ENCODE measurements around the gene IQGAP2.

IQGAP2 gene

DNA sequence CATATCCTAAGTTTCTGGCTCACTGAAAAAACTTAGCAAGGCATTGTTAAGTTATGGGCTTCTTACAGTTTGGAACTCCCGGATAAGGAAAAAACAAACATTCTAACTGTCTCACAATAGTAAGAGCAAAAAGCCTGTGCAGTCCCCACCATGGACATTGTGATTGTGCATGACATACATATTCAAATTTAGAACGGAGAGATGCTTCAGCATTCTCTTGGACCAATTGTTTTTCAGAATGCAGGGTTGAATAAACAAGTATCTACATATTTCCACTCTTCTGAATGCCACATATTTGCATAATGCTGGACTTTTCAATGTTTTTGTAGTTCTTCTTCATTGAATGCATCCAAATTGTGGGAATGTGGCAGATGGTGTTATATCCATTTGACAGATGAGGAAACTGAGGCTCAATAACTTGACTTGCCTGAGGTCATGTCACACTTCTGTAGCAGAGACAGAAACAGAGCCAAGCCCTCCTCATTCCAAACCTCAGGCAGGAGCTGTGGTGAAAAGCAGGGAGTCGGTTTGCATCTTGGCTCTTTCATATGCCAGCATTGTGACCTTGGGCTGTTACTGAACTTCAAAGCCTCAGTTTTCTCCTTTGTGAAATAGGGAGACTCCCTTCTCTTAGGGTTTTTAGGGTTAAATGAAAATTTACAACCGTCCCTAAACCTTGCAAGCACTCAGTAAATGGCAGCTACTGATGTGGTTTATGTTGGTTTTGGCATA lies 95.1 kb downstream of the IQGAP2 start:
- no peak for DNase-seq
- WGBS, result 83% methylated on average over 4 of the region's 4 CpGs

DNA sequence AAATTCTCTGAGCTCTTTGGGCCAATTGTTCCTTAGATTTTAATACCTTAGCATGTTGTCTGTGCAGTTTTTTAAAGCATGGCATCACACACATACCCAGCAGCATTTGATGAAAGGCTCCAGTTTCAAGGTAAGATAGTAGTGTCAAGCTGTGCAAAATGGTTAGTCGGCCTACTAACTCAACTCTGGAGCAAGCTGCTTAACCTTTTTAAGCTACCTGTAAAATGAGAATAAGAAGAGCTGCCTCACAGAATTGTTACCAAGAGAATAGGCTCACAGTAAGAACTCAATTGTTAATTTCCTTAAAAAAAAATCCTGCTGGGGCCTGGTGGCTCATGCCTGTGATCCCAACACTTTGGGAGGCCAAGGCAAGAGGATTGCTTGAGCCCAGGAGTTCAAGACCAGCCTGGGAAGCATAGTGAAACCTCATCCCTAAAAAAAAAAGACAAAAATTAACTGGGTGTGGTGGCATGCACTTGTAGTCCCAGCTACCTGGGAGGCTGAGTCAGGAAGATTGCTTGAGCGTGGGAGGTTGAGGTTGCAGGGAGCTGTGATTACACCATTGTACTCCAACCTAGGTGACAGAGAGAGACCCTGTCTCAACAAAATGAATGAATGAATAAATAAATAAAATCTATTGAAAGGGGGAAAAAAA lies 96.5 kb downstream of the IQGAP2 start:
- no peak overlapping the region for H3K14ac ChIP-seq (ENCODE audit: low read length in 2 of 2)
- no peaks in the 10 kb centered on the region for H3K36me3 ChIP-seq (ENCODE audit: control insufficient read depth in 1 of 2, insufficient read depth in 2 of 2, low read depth in 1 of 2, low read length in 2 of 2)
- 57% methylated on average over 1 of the region's 2 CpGs for WGBS
- H4K91ac ChIP-seq (ENCODE audit: low read length), result no peak overlapping the region
- no peak overlapping the region for H3K4me3 ChIP-seq (ENCODE audit: insufficient read depth in 1 of 2, low read depth in 1 of 2, low read length in 2 of 2)
- no peak overlapping the region for H2BK15ac ChIP-seq (ENCODE audit: low read depth, poor library complexity, severe bottlenecking)
- no peak overlapping the region for H2AK5ac ChIP-seq (ENCODE audit: low read length, severe bottlenecking)
- H4K8ac ChIP-seq (ENCODE audit: low read length), result no peak overlapping the region
- peaks cover 6 to 14% of the 10 kb centered on the region in 2 experiments for H3K27me3 ChIP-seq (ENCODE audit: control insufficient read depth in 1 of 2, insufficient read depth in 1 of 2, low read length in 2 of 2)
- no peaks in the 10 kb centered on the region for H3K79me1 ChIP-seq (replicated peaks; ENCODE audit: low read length, poor library complexity, severe bottlenecking)
- no peak overlapping the region for H2BK12ac ChIP-seq (ENCODE audit: low read length in 2 of 2)
- no peak overlapping the region for H2BK5ac ChIP-seq (ENCODE audit: low read depth, low read length, poor library complexity, severe bottlenecking)
- H3K4me1 ChIP-seq (ENCODE audit: control insufficient read depth, insufficient read depth, low read depth, low read length), result no peaks in the 10 kb centered on the region
- no peak for DNase-seq
- H3K4me2 ChIP-seq (ENCODE audit: low read length, poor library complexity, severe bottlenecking), result no peak overlapping the region
- no peak overlapping the region for H3K23ac ChIP-seq (ENCODE audit: low read length in 2 of 2)
- H3K9ac ChIP-seq (ENCODE audit: low read length), result no peak overlapping the region
- no peak overlapping the region for H2AFZ ChIP-seq (ENCODE audit: low read depth, low read length)
- no peak overlapping the region for H3K27ac ChIP-seq (ENCODE audit: low read length, poor library complexity, severe bottlenecking)
- H2BK120ac ChIP-seq (ENCODE audit: low read depth, low read length), result no peak overlapping the region
- no peaks in the 10 kb centered on the region for H3K9me3 ChIP-seq (ENCODE audit: control insufficient read depth, low read length)
- H3K18ac ChIP-seq (ENCODE audit: low read depth in 1 of 2, low read length in 2 of 2), result no peak overlapping the region
- H3K4ac ChIP-seq (ENCODE audit: low read depth in 1 of 2, low read length in 2 of 2), result no peak overlapping the region

More for the DNA sequence above, 95.1 kb downstream of the IQGAP2 start:
- no peak overlapping the region for H3K23ac ChIP-seq (ENCODE audit: low read length in 2 of 2)
- no peak overlapping the region for H3K9ac ChIP-seq (ENCODE audit: low read length)
- no peak overlapping the region for H2BK120ac ChIP-seq (ENCODE audit: low read depth, low read length)
- H3K79me1 ChIP-seq (replicated peaks; ENCODE audit: low read length, poor library complexity, severe bottlenecking), result no peaks in the 10 kb centered on the region
- H3K4ac ChIP-seq (ENCODE audit: low read depth in 1 of 2, low read length in 2 of 2), result no peak overlapping the region
- no peaks in the 10 kb centered on the region for H3K4me1 ChIP-seq (ENCODE audit: control insufficient read depth, insufficient read depth, low read depth, low read length)
- H4K8ac ChIP-seq (ENCODE audit: low read length), result no peak overlapping the region
- no peak overlapping the region for H3K4me3 ChIP-seq (ENCODE audit: insufficient read depth in 1 of 2, low read depth in 1 of 2, low read length in 2 of 2)
- H2BK5ac ChIP-seq (ENCODE audit: low read depth, low read length, poor library complexity, severe bottlenecking), result no peak overlapping the region
- H3K4me2 ChIP-seq (ENCODE audit: low read length, poor library complexity, severe bottlenecking), result no peak overlapping the region
- H3K36me3 ChIP-seq (ENCODE audit: control insufficient read depth in 1 of 2, insufficient read depth in 2 of 2, low read depth in 1 of 2, low read length in 2 of 2), result no peaks in the 10 kb centered on the region
- H2BK12ac ChIP-seq (ENCODE audit: low read length in 2 of 2), result no peak overlapping the region
- no peak overlapping the region for H3K18ac ChIP-seq (ENCODE audit: low read depth in 1 of 2, low read length in 2 of 2)
- H3K14ac ChIP-seq (ENCODE audit: low read length in 2 of 2), result no peak overlapping the region
- H3K27ac ChIP-seq (ENCODE audit: low read length, poor library complexity, severe bottlenecking), result no peak overlapping the region
- no peak overlapping the region for H2AK5ac ChIP-seq (ENCODE audit: low read length, severe bottlenecking)
- H2BK15ac ChIP-seq (ENCODE audit: low read depth, poor library complexity, severe bottlenecking), result no peak overlapping the region
- no peak overlapping the region for H2AFZ ChIP-seq (ENCODE audit: low read depth, low read length)
- peaks cover 0 to 10% of the 10 kb centered on the region in 2 experiments for H3K27me3 ChIP-seq (ENCODE audit: control insufficient read depth in 1 of 2, insufficient read depth in 1 of 2, low read length in 2 of 2)
- no peak overlapping the region for H4K91ac ChIP-seq (ENCODE audit: low read length)
- H3K9me3 ChIP-seq (ENCODE audit: control insufficient read depth, low read length), result no peaks in the 10 kb centered on the region

DNA sequence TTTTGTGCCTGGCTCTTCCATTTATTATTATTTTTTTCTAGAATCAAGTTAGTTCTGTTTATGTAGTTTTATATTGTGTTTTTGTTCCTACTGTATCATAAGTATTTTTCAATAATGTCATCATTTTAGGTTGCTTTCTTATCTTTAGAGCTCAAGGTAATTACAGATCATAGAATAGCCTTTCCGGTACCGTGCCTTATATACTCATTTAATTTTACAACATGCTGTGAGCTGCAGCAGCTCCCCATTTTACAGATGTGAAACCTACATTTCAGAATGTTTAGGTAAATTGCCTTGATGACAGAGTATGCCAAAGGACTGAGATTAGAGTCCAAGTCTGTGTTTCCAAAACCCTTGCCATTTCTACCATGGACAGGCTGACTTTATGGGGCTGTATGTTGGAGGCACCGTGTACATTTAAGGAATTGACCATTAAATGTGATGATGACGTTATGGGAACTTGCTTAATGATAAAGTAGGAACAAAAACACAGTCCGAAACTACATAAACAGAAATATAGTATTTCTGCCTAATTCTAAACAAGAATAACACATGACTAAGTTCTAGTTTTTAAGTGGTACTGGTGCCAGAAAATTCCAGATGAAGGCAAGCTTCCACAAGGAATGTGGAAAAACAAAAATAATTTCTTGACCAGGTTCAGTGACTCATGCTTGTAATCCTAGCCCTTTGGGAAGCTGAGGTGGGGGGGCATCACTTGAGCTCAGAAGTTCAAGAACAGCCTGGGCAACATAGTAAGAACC lies 97.7 kb downstream of the IQGAP2 start:
- no peak overlapping the region for H3K4ac ChIP-seq (ENCODE audit: low read depth in 1 of 2, low read length in 2 of 2)
- no peak overlapping the region for H3K27ac ChIP-seq (ENCODE audit: low read length, poor library complexity, severe bottlenecking)
- no peak overlapping the region for H2BK5ac ChIP-seq (ENCODE audit: low read depth, low read length, poor library complexity, severe bottlenecking)
- no peaks in the 10 kb centered on the region for H3K79me1 ChIP-seq (replicated peaks; ENCODE audit: low read length, poor library complexity, severe bottlenecking)
- WGBS, result 100% methylated on average over 2 of the region's 5 CpGs
- no peak overlapping the region for H3K4me3 ChIP-seq (ENCODE audit: insufficient read depth in 1 of 2, low read depth in 1 of 2, low read length in 2 of 2)
- no peak overlapping the region for H3K9ac ChIP-seq (ENCODE audit: low read length)
- H3K4me1 ChIP-seq (ENCODE audit: control insufficient read depth, insufficient read depth, low read depth, low read length), result no peaks in the 10 kb centered on the region
- H2BK12ac ChIP-seq (ENCODE audit: low read length in 2 of 2), result no peak overlapping the region
- peaks cover 10 to 14% of the 10 kb centered on the region in 2 experiments for H3K27me3 ChIP-seq (ENCODE audit: control insufficient read depth in 1 of 2, insufficient read depth in 1 of 2, low read length in 2 of 2)
- no peak overlapping the region for H2AK5ac ChIP-seq (ENCODE audit: low read length, severe bottlenecking)
- H3K14ac ChIP-seq (ENCODE audit: low read length in 2 of 2), result no peak overlapping the region
- no peak overlapping the region for H2AFZ ChIP-seq (ENCODE audit: low read depth, low read length)
- H4K8ac ChIP-seq (ENCODE audit: low read length), result no peak overlapping the region
- no peak overlapping the region for H2BK15ac ChIP-seq (ENCODE audit: low read depth, poor library complexity, severe bottlenecking)
- H3K4me2 ChIP-seq (ENCODE audit: low read length, poor library complexity, severe bottlenecking), result no peak overlapping the region
- H3K36me3 ChIP-seq (ENCODE audit: control insufficient read depth in 1 of 2, insufficient read depth in 2 of 2, low read depth in 1 of 2, low read length in 2 of 2), result no peaks in the 10 kb centered on the region
- no peak for DNase-seq
- no peak overlapping the region for H2BK120ac ChIP-seq (ENCODE audit: low read depth, low read length)
- H3K9me3 ChIP-seq (ENCODE audit: control insufficient read depth, low read length), result no peaks in the 10 kb centered on the region
- H3K18ac ChIP-seq (ENCODE audit: low read depth in 1 of 2, low read length in 2 of 2), result no peak overlapping the region
- H4K91ac ChIP-seq (ENCODE audit: low read length), result no peak overlapping the region
- no peak overlapping the region for H3K23ac ChIP-seq (ENCODE audit: low read length in 2 of 2)

DNA sequence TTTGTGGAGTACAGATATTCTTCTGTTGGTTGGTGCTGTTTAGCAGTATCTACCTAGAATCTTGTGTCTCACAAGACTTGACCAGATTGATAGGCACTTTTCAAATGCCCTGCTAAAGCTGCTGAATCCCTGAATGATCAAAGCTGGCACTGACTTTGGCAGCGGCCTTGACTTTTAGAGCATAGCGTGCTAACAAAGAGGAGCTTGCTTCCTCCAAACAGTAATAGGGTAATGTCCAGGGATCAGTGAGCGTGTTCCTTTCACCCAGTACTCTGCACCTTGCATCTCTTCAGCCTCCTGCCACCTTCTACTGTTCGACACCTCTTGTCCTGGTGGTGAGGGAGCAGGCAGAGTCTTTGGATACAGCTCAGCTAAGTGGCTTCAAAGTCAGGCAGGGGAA lies 100.8 kb downstream of the IQGAP2 start:
- no peak overlapping the region for H3K18ac ChIP-seq (ENCODE audit: low read depth in 1 of 2, low read length in 2 of 2)
- DNase-seq, result no peak
- no peak overlapping the region for H2BK120ac ChIP-seq (ENCODE audit: low read depth, low read length)
- H3K79me1 ChIP-seq (replicated peaks; ENCODE audit: low read length, poor library complexity, severe bottlenecking), result no peaks in the 10 kb centered on the region
- no peak overlapping the region for H2BK12ac ChIP-seq (ENCODE audit: low read length in 2 of 2)
- no peak overlapping the region for H3K4me3 ChIP-seq (ENCODE audit: insufficient read depth in 1 of 2, low read depth in 1 of 2, low read length in 2 of 2)
- no peaks in the 10 kb centered on the region for H3K36me3 ChIP-seq (ENCODE audit: control insufficient read depth in 1 of 2, insufficient read depth in 2 of 2, low read depth in 1 of 2, low read length in 2 of 2)
- no peak overlapping the region for H3K4me2 ChIP-seq (ENCODE audit: low read length, poor library complexity, severe bottlenecking)
- peaks cover 9 to 10% of the 10 kb centered on the region in 2 experiments for H3K27me3 ChIP-seq (ENCODE audit: control insufficient read depth in 1 of 2, insufficient read depth in 1 of 2, low read length in 2 of 2)
- no peaks in the 10 kb centered on the region for H3K4me1 ChIP-seq (ENCODE audit: control insufficient read depth, insufficient read depth, low read depth, low read length)
- H2AK5ac ChIP-seq (ENCODE audit: low read length, severe bottlenecking), result no peak overlapping the region
- H3K27ac ChIP-seq (ENCODE audit: low read length, poor library complexity, severe bottlenecking), result no peak overlapping the region
- no peak overlapping the region for H3K23ac ChIP-seq (ENCODE audit: low read length in 2 of 2)
- H4K8ac ChIP-seq (ENCODE audit: low read length), result no peak overlapping the region
- no peak overlapping the region for H2BK5ac ChIP-seq (ENCODE audit: low read depth, low read length, poor library complexity, severe bottlenecking)
- no peaks in the 10 kb centered on the region for H3K9me3 ChIP-seq (ENCODE audit: control insufficient read depth, low read length)
- no peak overlapping the region for H4K91ac ChIP-seq (ENCODE audit: low read length)
- H2BK15ac ChIP-seq (ENCODE audit: low read depth, poor library complexity, severe bottlenecking), result no peak overlapping the region
- H2AFZ ChIP-seq (ENCODE audit: low read depth, low read length), result no peak overlapping the region
- H3K14ac ChIP-seq (ENCODE audit: low read length in 2 of 2), result no peak overlapping the region
- WGBS, result 100% methylated on average over 3 of the region's 4 CpGs
- H3K9ac ChIP-seq (ENCODE audit: low read length), result no peak overlapping the region
- H3K4ac ChIP-seq (ENCODE audit: low read depth in 1 of 2, low read length in 2 of 2), result no peak overlapping the region
